Suprapubic skin (tissue), 3 donors: ENCODE results near the gene FHL5.
"Not testable (repeated sequence)": the region's sequence is repeated elsewhere in the genome, so short reads cannot be mapped to it uniquely, and the experiment has no call there.

Source experiments
- CTCF ChIP-seq, 2 donors: fragments of 200-600 bp in 1 of 2; fragments of 450-650 bp in 1 of 2; sonication (generic) in 1 of 2; IDR thresholded peaks; one replicate each; pipeline ENCODE4 v1.5.1; 2016 to 2019; ENCODE audit warnings: antibody characterized with exemption in 2 of 2, mild to moderate bottlenecking in 1 of 2, moderate library complexity in 1 of 2
- EP300 ChIP-seq: sonication (generic); formaldehyde crosslinking; IDR thresholded peaks from one replicate; pipeline ENCODE4 v1.6.1; 2017; ENCODE audit warnings: antibody characterized with exemption

- TF ChIP-seq EP300; CTCF (IDR thresholded peaks at IDR 0.05): not testable (repeated sequence)
These were observed 75.1 kb downstream of the FHL5 start for GRCh38 chr6:96637979-96638378.
